Measurements from ENCODE around the gene DOCK4. TPM values are rescaled to one million over a fixed set of nuclear protein-coding genes. Genes with fewer than 3 reads are reported as not detected.

The DOCK4 gene
- total RNA-seq, 1 donor from 2014 or later, result 32.2 TPM

GRCh38 chr7:112183266-112183665 is 22.9 kb downstream of the DOCK4 start:
- no peak for FAIRE-seq
- Histone ChIP-seq H3K36me3 (ENCODE audit: insufficient read depth, low read length) (no peaks in the 10 kb centered on the region), H3K9ac (ENCODE audit: low read length) (no peak overlapping the region), H3K4me2 (ENCODE audit: low read length) (no peak overlapping the region), H2AFZ (ENCODE audit: low read depth, low read length) (no peak overlapping the region), H3K27ac (ENCODE audit: low read depth, low read length) (no peak overlapping the region), H3K4me1 (ENCODE audit: insufficient read depth, low read length) (no peaks in the 10 kb centered on the region), H3K9me3 (ENCODE audit: insufficient read depth, low read depth, low read length) (no peaks in the 10 kb centered on the region), H4K20me1 (ENCODE audit: insufficient read depth, low read length) (peaks cover 27% of the 10 kb centered on the region), H3K4me3 (ENCODE audit: insufficient read depth, low read depth, low read length) (no peak overlapping the region), H3K79me2 (ENCODE audit: insufficient read depth, low read length) (peaks cover 12% of the 10 kb centered on the region), H3K27me3 (ENCODE audit: insufficient read depth, low read length) (no peaks in the 10 kb centered on the region)
- Mint-ChIP-seq H3K27me3 (ENCODE audit: low read depth, unreplicated experiment) (no peaks in the 10 kb centered on the region), H3K4me3 (ENCODE audit: unreplicated experiment) (no peak overlapping the region), H3K36me3 (ENCODE audit: low read depth, unreplicated experiment) (no peaks in the 10 kb centered on the region), H3K4me1 (ENCODE audit: low read depth, unreplicated experiment) (peaks cover 19% of the 10 kb centered on the region), H3K27ac (ENCODE audit: unreplicated experiment) (no peak overlapping the region), H3K9me3 (ENCODE audit: unreplicated experiment) (no peaks in the 10 kb centered on the region)
- TF ChIP-seq EZH2 (IDR thresholded peaks at IDR 0.05; ENCODE audit: insufficient read depth, low read length), result no peak
- TF ChIP-seq CTCF (IDR thresholded peaks at IDR 0.05; ENCODE audit: insufficient read depth, low read depth, low read length), result no peak
- no peak for DNase-seq (ENCODE audit: low read depth)

GRCh38 chr7:112182749-112183148 is 23.4 kb downstream of the DOCK4 start:
- TF ChIP-seq CTCF (IDR thresholded peaks at IDR 0.05; ENCODE audit: insufficient read depth, low read depth, low read length) (no peak), EZH2 (IDR thresholded peaks at IDR 0.05; ENCODE audit: insufficient read depth, low read length) (no peak)
- no peaks in the 10 kb centered on the region for H3K9me3 Mint-ChIP-seq (ENCODE audit: unreplicated experiment)
- Histone ChIP-seq H3K4me2 (ENCODE audit: low read length) (no peak overlapping the region), H3K9ac (ENCODE audit: low read length) (no peak overlapping the region), H4K20me1 (ENCODE audit: insufficient read depth, low read length) (peaks cover 27% of the 10 kb centered on the region), H3K4me3 (ENCODE audit: insufficient read depth, low read depth, low read length) (no peak overlapping the region), H3K27me3 (ENCODE audit: insufficient read depth, low read length) (no peaks in the 10 kb centered on the region), H3K27ac (ENCODE audit: low read depth, low read length) (no peak overlapping the region), H2AFZ (ENCODE audit: low read depth, low read length) (no peak overlapping the region), H3K79me2 (ENCODE audit: insufficient read depth, low read length) (peaks cover 12% of the 10 kb centered on the region), H3K4me1 (ENCODE audit: insufficient read depth, low read length) (no peaks in the 10 kb centered on the region), H3K36me3 (ENCODE audit: insufficient read depth, low read length) (no peaks in the 10 kb centered on the region), H3K9me3 (ENCODE audit: insufficient read depth, low read depth, low read length) (no peaks in the 10 kb centered on the region)
- no peaks in the 10 kb centered on the region for H3K36me3 Mint-ChIP-seq (ENCODE audit: low read depth, unreplicated experiment)
- no peak overlapping the region for H3K27ac Mint-ChIP-seq (ENCODE audit: unreplicated experiment)
- DNase-seq (ENCODE audit: low read depth) (no peak), FAIRE-seq (no peak)
- peaks cover 20% of the 10 kb centered on the region for H3K4me1 Mint-ChIP-seq (ENCODE audit: low read depth, unreplicated experiment)
- H3K27me3 Mint-ChIP-seq (ENCODE audit: low read depth, unreplicated experiment), result no peaks in the 10 kb centered on the region
- no peak overlapping the region for H3K4me3 Mint-ChIP-seq (ENCODE audit: unreplicated experiment)

- FAIRE-seq (no peak), DNase-seq (ENCODE audit: low read depth) (no peak)
- peaks cover 20% of the 10 kb centered on the region for H4K20me1 ChIP-seq (ENCODE audit: insufficient read depth, low read length)
- H3K27me3 ChIP-seq (ENCODE audit: insufficient read depth, low read length), result no peaks in the 10 kb centered on the region
- H3K9me3 ChIP-seq (ENCODE audit: insufficient read depth, low read depth, low read length), result no peaks in the 10 kb centered on the region
- H3K4me3 Mint-ChIP-seq (ENCODE audit: unreplicated experiment), result no peak overlapping the region
- no peak overlapping the region for H3K27ac Mint-ChIP-seq (ENCODE audit: unreplicated experiment)
- peaks cover 9% of the 10 kb centered on the region for H3K79me2 ChIP-seq (ENCODE audit: insufficient read depth, low read length)
- no peak overlapping the region for H3K4me3 ChIP-seq (ENCODE audit: insufficient read depth, low read depth, low read length)
- H3K4me2 ChIP-seq (ENCODE audit: low read length), result no peak overlapping the region
- TF ChIP-seq EZH2 (IDR thresholded peaks at IDR 0.05; ENCODE audit: insufficient read depth, low read length), result no peak
- TF ChIP-seq CTCF (IDR thresholded peaks at IDR 0.05; ENCODE audit: insufficient read depth, low read depth, low read length), result no peak
- no peak overlapping the region for H3K27ac ChIP-seq (ENCODE audit: low read depth, low read length)
- H3K4me1 ChIP-seq (ENCODE audit: insufficient read depth, low read length), result no peaks in the 10 kb centered on the region
- H3K9ac ChIP-seq (ENCODE audit: low read length), result no peak overlapping the region
- H2AFZ ChIP-seq (ENCODE audit: low read depth, low read length), result no peak overlapping the region
- H3K9me3 Mint-ChIP-seq (ENCODE audit: unreplicated experiment), result no peaks in the 10 kb centered on the region
- H3K4me1 Mint-ChIP-seq (ENCODE audit: low read depth, unreplicated experiment), result peaks cover 19% of the 10 kb centered on the region
- H3K36me3 ChIP-seq (ENCODE audit: insufficient read depth, low read length), result no peaks in the 10 kb centered on the region
- H3K27me3 Mint-ChIP-seq (ENCODE audit: low read depth, unreplicated experiment), result no peaks in the 10 kb centered on the region
- no peaks in the 10 kb centered on the region for H3K36me3 Mint-ChIP-seq (ENCODE audit: low read depth, unreplicated experiment)
Measured at GRCh38 chr7:112180223-112180622, 26.0 kb downstream of the DOCK4 start.
